ENCODE data around the gene UNK. TPM values are rescaled to one million over a fixed set of nuclear protein-coding genes. Genes with fewer than 3 reads are reported as not detected.
A peak's percentile ranks its signal among the peaks of the same experiment; 100 is the strongest.

Gene UNK
- total RNA-seq, 1 experiment from 2014 or later = 35.4 TPM

DNA sequence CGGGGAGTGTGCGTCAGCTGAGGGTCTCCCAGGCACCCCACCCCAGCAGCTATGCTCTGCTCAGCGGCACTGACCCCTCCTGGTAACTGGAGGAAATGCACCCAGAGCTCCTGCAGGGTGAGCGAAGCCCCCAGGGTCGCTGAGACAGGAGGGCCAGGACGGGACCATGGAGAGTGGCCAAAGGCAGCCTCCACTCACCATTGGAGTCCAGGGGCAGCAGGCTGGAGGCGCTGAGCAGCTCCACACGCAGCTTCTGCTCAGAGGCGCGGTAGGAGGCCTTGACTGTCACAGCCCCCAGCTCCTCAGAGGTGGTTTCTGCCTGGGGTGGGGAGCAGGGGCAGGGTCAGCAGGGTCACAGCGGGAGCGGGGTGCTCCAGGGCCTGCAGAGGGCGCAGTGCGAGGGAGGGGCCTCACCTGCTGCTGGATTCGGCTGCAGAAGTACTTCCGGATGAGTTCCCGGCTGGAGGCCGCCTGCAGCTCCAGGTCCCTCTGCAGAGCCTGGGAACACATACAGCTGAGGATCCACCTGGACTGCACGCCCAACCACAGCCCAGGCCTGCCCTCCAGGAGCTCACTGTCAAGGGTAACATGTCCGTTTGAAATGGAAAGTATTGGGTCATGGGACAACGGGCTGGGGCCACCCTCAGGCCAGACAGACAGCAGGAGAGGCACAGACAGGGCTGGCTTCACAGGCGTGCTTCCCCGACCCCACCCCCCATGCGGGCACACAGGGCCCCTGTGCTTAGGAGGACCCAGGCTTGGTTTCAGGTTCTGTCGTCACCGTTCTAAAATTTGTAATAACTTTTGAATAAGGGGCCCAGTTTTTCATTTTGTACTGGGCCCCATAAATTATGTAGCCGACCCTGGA lies 45.8 kb downstream of the UNK start (continued):
- TF ChIP-seq, protein P1, sequence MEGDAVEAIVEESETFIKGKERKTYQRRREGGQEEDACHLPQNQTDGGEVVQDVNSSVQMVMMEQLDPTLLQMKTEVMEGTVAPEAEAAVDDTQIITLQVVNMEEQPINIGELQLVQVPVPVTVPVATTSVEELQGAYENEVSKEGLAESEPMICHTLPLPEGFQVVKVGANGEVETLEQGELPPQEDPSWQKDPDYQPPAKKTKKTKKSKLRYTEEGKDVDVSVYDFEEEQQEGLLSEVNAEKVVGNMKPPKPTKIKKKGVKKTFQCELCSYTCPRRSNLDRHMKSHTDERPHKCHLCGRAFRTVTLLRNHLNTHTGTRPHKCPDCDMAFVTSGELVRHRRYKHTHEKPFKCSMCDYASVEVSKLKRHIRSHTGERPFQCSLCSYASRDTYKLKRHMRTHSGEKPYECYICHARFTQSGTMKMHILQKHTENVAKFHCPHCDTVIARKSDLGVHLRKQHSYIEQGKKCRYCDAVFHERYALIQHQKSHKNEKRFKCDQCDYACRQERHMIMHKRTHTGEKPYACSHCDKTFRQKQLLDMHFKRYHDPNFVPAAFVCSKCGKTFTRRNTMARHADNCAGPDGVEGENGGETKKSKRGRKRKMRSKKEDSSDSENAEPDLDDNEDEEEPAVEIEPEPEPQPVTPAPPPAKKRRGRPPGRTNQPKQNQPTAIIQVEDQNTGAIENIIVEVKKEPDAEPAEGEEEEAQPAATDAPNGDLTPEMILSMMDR (IDR thresholded peaks at IDR 0.05) = peak; percentile 78
- no peak for TF ChIP-seq NR3C1 (CRISPR knock-in tag; conservative IDR thresholded peaks at IDR 0.05; ENCODE audit: low read depth)
- peak; percentile 87 for TF ChIP-seq ZBTB21 (CRISPR knock-in tag; IDR thresholded peaks at IDR 0.05; ENCODE audit: borderline replicate concordance)
- TF ChIP-seq FOXJ3 (CRISPR knock-in tag; IDR thresholded peaks at IDR 0.05; ENCODE audit: borderline replicate concordance) = no peak

DNA sequence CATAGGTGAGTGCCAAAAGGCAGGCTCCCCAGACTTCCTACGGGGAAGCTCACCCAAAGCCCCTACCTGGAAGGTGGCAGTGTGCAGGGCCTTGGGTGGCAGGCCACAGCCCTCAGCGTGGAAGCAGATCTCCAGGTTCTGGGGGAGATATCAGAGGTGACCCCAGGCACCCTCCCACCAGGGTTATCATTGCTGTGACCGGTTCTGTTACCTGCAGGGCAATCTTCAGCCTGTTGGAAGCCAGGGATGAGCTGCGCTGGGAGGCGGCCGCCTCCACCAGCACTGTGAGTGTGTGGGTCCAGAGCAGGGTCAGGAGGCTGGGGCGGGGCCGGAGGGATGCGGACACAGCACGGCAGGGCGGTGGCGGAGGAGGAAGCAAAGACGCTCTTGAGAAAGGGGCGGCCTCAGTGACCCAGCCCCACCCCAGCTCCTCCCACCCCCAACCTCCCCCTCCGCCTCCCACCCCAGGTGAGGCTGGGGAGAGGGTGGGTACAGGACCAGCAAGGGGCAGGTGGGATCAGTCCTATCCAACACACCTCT lies 46.5 kb downstream of the UNK start:
- H3K4me1 Mint-ChIP-seq = peaks cover 42% of the 10 kb centered on the region
- no peaks in the 10 kb centered on the region for H3K27me3 Mint-ChIP-seq (ENCODE audit: low read depth)
- no peaks in the 10 kb centered on the region for H3K36me3 Mint-ChIP-seq
- ATAC-seq = no peak
- H3K9me3 Mint-ChIP-seq = no peaks in the 10 kb centered on the region
- ChIA-PET POLR2A (interaction anchor here (1.4 to 2.0 kb wide), 2 partner anchors 24 to 34 kb away, joined by 3 to 9 read pairs; partner anchors contain the start of gene WBP2), CTCF (interaction anchor here (0.6 to 5.5 kb wide), 36 partner anchors 9 to 522 kb away, joined by 3 to 180 read pairs (median 10); partner anchors contain the start of genes GALK1, MRPL38, PRPSAP1 and RECQL5)
- H3K27ac Mint-ChIP-seq = peak overlapping the region; percentile 45
- peak overlapping the region; percentile 24; the same call in 1 of the 2 replicates for H3K4me3 Mint-ChIP-seq
- peak; percentile 43 for DNase-seq (ENCODE audit: low spot score)
- TF ChIP-seq MYBL2 (CRISPR knock-in tag; IDR thresholded peaks at IDR 0.05) (no peak), JUN (CRISPR knock-in tag; IDR thresholded peaks at IDR 0.05) (no peak), NR1H2 (CRISPR knock-in tag; IDR thresholded peaks at IDR 0.05) (no peak), ETV6 (CRISPR knock-in tag; IDR thresholded peaks at IDR 0.05) (no peak), CREM (CRISPR knock-in tag; IDR thresholded peaks at IDR 0.05) (no peak), ZNF512 (CRISPR knock-in tag; IDR thresholded peaks at IDR 0.05; ENCODE audit: borderline replicate concordance) (no peak), TP53 (CRISPR knock-in tag; IDR thresholded peaks at IDR 0.05) (no peak)
- TF ChIP-seq, protein P2, sequence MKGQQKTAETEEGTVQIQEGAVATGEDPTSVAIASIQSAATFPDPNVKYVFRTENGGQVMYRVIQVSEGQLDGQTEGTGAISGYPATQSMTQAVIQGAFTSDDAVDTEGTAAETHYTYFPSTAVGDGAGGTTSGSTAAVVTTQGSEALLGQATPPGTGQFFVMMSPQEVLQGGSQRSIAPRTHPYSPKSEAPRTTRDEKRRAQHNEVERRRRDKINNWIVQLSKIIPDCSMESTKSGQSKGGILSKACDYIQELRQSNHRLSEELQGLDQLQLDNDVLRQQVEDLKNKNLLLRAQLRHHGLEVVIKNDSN (CRISPR knock-in tag; IDR thresholded peaks at IDR 0.05) = no peak
- TF ChIP-seq, protein P3, sequence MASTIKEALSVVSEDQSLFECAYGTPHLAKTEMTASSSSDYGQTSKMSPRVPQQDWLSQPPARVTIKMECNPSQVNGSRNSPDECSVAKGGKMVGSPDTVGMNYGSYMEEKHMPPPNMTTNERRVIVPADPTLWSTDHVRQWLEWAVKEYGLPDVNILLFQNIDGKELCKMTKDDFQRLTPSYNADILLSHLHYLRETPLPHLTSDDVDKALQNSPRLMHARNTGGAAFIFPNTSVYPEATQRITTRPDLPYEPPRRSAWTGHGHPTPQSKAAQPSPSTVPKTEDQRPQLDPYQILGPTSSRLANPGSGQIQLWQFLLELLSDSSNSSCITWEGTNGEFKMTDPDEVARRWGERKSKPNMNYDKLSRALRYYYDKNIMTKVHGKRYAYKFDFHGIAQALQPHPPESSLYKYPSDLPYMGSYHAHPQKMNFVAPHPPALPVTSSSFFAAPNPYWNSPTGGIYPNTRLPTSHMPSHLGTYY (CRISPR knock-in tag; IDR thresholded peaks at IDR 0.05) = no peak
- TF ChIP-seq, protein P4, sequence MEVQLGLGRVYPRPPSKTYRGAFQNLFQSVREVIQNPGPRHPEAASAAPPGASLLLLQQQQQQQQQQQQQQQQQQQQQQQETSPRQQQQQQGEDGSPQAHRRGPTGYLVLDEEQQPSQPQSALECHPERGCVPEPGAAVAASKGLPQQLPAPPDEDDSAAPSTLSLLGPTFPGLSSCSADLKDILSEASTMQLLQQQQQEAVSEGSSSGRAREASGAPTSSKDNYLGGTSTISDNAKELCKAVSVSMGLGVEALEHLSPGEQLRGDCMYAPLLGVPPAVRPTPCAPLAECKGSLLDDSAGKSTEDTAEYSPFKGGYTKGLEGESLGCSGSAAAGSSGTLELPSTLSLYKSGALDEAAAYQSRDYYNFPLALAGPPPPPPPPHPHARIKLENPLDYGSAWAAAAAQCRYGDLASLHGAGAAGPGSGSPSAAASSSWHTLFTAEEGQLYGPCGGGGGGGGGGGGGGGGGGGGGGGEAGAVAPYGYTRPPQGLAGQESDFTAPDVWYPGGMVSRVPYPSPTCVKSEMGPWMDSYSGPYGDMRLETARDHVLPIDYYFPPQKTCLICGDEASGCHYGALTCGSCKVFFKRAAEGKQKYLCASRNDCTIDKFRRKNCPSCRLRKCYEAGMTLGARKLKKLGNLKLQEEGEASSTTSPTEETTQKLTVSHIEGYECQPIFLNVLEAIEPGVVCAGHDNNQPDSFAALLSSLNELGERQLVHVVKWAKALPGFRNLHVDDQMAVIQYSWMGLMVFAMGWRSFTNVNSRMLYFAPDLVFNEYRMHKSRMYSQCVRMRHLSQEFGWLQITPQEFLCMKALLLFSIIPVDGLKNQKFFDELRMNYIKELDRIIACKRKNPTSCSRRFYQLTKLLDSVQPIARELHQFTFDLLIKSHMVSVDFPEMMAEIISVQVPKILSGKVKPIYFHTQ (CRISPR knock-in tag; IDR thresholded peaks at IDR 0.05) = no peak
- TF ChIP-seq, protein P5, sequence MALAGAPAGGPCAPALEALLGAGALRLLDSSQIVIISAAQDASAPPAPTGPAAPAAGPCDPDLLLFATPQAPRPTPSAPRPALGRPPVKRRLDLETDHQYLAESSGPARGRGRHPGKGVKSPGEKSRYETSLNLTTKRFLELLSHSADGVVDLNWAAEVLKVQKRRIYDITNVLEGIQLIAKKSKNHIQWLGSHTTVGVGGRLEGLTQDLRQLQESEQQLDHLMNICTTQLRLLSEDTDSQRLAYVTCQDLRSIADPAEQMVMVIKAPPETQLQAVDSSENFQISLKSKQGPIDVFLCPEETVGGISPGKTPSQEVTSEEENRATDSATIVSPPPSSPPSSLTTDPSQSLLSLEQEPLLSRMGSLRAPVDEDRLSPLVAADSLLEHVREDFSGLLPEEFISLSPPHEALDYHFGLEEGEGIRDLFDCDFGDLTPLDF (CRISPR knock-in tag; IDR thresholded peaks at IDR 0.05) = no peak
- TF ChIP-seq, protein P6, sequence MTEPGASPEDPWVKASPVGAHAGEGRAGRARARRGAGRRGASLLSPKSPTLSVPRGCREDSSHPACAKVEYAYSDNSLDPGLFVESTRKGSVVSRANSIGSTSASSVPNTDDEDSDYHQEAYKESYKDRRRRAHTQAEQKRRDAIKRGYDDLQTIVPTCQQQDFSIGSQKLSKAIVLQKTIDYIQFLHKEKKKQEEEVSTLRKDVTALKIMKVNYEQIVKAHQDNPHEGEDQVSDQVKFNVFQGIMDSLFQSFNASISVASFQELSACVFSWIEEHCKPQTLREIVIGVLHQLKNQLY (CRISPR knock-in tag; IDR thresholded peaks at IDR 0.05) = no peak
- TF ChIP-seq, protein P1 (IDR thresholded peaks at IDR 0.05) = no peak

Measured in WTC11 (cell line).